Activated CD4-positive, alpha-beta T cell treated with anti-CD3 and anti-CD28 coated beads for 48 hours (primary cell): ENCODE results near the gene TNS3.

Source experiments
- DNase-seq: peaks from one replicate; pipeline ENCODE4 v3.0.0-alpha.2; 2020

Gene TNS3

GRCh38 chr7:47336472-47337425, 245.2 kb downstream of the TNS3 start:
- no peak for DNase-seq

- no peak for DNase-seq
These were observed 246.1 kb downstream of the TNS3 start for GRCh38 chr7:47335557-47336471.

- no peak for DNase-seq
These were observed 246.8 kb downstream of the TNS3 start for GRCh38 chr7:47335071-47335470.

- DNase-seq = no peak
These were observed 248.0 kb downstream of the TNS3 start for GRCh38 chr7:47333959-47334358.

- no peak for DNase-seq
These were observed 248.4 kb downstream of the TNS3 start for GRCh38 chr7:47333554-47333887.

GRCh38 chr7:47332681-47333553, 249.0 kb downstream of the TNS3 start:
- no peak for DNase-seq

- DNase-seq = no peak
These were observed 249.7 kb downstream of the TNS3 start for GRCh38 chr7:47332213-47332612.

- DNase-seq = no peak
These were observed 250.7 kb downstream of the TNS3 start for GRCh38 chr7:47331179-47331565.

- DNase-seq = no peak
These were observed 251.2 kb downstream of the TNS3 start for GRCh38 chr7:47330561-47331178.

- DNase-seq = no peak
These were observed 251.9 kb downstream of the TNS3 start for GRCh38 chr7:47330026-47330425.

GRCh38 chr7:47329320-47329926, 252.5 kb downstream of the TNS3 start:
- no peak for DNase-seq

- no peak for DNase-seq
These were observed 253.3 kb downstream of the TNS3 start for GRCh38 chr7:47328392-47329319.

GRCh38 chr7:47327698-47328391, 254.1 kb downstream of the TNS3 start:
- no peak for DNase-seq

GRCh38 chr7:47327346-47327697, 254.6 kb downstream of the TNS3 start:
- no peak for DNase-seq

- DNase-seq = no peak
These were observed 255.1 kb downstream of the TNS3 start for GRCh38 chr7:47326808-47327207.

GRCh38 chr7:47326220-47326619, 255.7 kb downstream of the TNS3 start:
- DNase-seq = peak; percentile 8

- DNase-seq = no peak
These were observed 256.6 kb downstream of the TNS3 start for GRCh38 chr7:47325337-47325736.

GRCh38 chr7:47323904-47324303, 258.0 kb downstream of the TNS3 start:
- no peak for DNase-seq

GRCh38 chr7:47322731-47323130, 259.2 kb downstream of the TNS3 start:
- no peak for DNase-seq

GRCh38 chr7:47320296-47320695, 261.6 kb downstream of the TNS3 start:
- DNase-seq = no peak
